Kidney (tissue), 14 donors: ENCODE results near the gene SAMD4A. TPM values are rescaled to one million over a fixed set of nuclear protein-coding genes. Genes with fewer than 3 reads are reported as not detected.

Experiments
- DNase-seq, 5 donors: peaks; one replicate each; pipeline ENCODE4 v3.0.0-alpha.2; 2013 to 2020
- FAIRE-seq: peaks from 2 replicates; lab custom pipeline; 2012; peaks lifted over from hg19 to GRCh38; lab: Jason Lieb, UNC
- H3K27ac ChIP-seq, 2 donors: one replicate each; pipeline ENCODE4 v1.7.0; 2013; ENCODE audit warnings: low read depth in 2 of 2, low read length in 2 of 2, inconsistent platforms in 1 of 2
- H3K27me3 ChIP-seq: one replicate; pipeline ENCODE4 v1.7.1; 2013; ENCODE audit warnings: low read length, inconsistent platforms; ENCODE audit not compliant: control insufficient read depth, insufficient read depth
- H3K36me3 ChIP-seq, 3 donors: one replicate each; pipeline versions ENCODE4 v1.7.0 to v1.7.1; 2013; ENCODE audit warnings: low read length in 3 of 3, control low read depth in 1 of 3, inconsistent platforms in 1 of 3; ENCODE audit not compliant: insufficient read depth in 3 of 3, control insufficient read depth in 2 of 3
- H3K4me1 ChIP-seq, 3 donors: one replicate each; pipeline versions ENCODE4 v1.7.0 to v1.7.1; 2013; ENCODE audit warnings: low read length in 3 of 3, inconsistent platforms in 1 of 3, low read depth in 1 of 3; ENCODE audit not compliant: control insufficient read depth in 2 of 3, insufficient read depth in 2 of 3
- H3K4me3 ChIP-seq, 3 donors: one replicate each; pipeline versions ENCODE4 v1.7.0 to v1.8.1; 2013; ENCODE audit warnings: low read length in 3 of 3, control low read depth in 1 of 3, inconsistent platforms in 1 of 3
- H3K9ac ChIP-seq, 3 donors: one replicate each; pipeline versions ENCODE4 v1.7.0 to v1.7.1; 2013; ENCODE audit warnings: low read length in 3 of 3, control low read depth in 1 of 3, inconsistent platforms in 1 of 3
- H3K9me3 ChIP-seq, 3 donors: one replicate each; pipeline versions ENCODE4 v1.7.0 to v1.7.1; 2013; ENCODE audit warnings: low read length in 3 of 3, control low read depth in 1 of 3, inconsistent platforms in 1 of 3; ENCODE audit not compliant: control insufficient read depth in 2 of 3, insufficient read depth in 1 of 3
- intact Hi-C: fragments of 100-400 bp; cut with DNase I; formaldehyde crosslinking; loops from one replicate; pipeline ENCODE4 v1.11.1; 2022
- polyA plus RNA-seq: library from polyadenylated mRNA; stranded (reverse); fragments of 350-450 nt; fragmentation: Illumina TruSeq; extraction: RNeasy Lipid Tissue Mini Kit (QIAGEN cat#74804); gene quantifications from one replicate; pipeline ENCODE4 v1.2.3, GENCODE V29; 2014; ENCODE audit warnings: low read depth, low replicate concordance; ENCODE audit not compliant: insufficient read depth
- total RNA-seq: library from RNA; stranded (reverse); fragmentation: NEBNext Ultra II Directional; extraction: Animal tissue kit (Norgen Biotek cat#: 25700); gene quantifications from one replicate; pipeline ENCODE4 v1.2.1, GENCODE V29; 2021
- TF ChIP-seq, protein P1 (sequence below): IDR thresholded peaks from 3 replicates; pipeline ENCODE4 v1.5.1; 2012; ENCODE audit warnings: mild to moderate bottlenecking, moderate library complexity, borderline replicate concordance; ENCODE audit not compliant: insufficient read depth; ENCODE audit errors: extremely low read depth
- donor health status: control.
- donor health status: control.
- donor health status: control.
- donor health status: control.
- donor health status: control.
- donor health status: DM: yes; HTN: yes; CAD: no.
- donor health status: Normal renal cell carcinoma (clear cell type).

SAMD4A gene
- total and polyA plus RNA-seq, 2 donors from 2014 or later: 7.4 to 46.5 TPM

DNA sequence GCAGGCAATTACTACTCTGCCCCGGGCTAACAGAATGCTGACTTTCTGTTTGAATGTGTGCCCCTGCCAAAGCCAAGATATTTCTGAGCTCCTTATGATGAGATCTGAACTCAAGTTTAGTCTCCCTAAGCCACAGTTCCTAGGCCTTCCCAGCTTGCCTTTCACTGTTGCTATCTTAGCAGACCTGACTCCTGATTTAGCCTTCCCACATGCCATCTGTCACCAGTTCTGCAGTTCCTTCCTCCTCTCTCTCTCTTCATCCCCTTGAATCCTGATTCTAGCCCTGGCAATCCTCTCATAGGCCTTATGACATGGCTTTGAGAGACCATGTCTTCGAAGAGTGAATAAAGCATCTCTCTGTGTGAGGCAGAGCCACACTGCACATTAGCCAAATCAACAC, 12.5 kb upstream of the SAMD4A start:
- no peaks in the 10 kb centered on the region for H3K9me3 ChIP-seq
- H3K4me1 ChIP-seq: no peaks in the 10 kb centered on the region
- no peaks in the 10 kb centered on the region for H3K27me3 ChIP-seq
- H3K36me3 ChIP-seq: no peaks in the 10 kb centered on the region
- intact Hi-C loops: no loop called here
- no peak for DNase-seq
- FAIRE-seq: no peak
- H3K9ac ChIP-seq: no peak overlapping the region
- no peak overlapping the region for H3K4me3 ChIP-seq
- no peak overlapping the region for H3K27ac ChIP-seq
- TF ChIP-seq, protein P1, sequence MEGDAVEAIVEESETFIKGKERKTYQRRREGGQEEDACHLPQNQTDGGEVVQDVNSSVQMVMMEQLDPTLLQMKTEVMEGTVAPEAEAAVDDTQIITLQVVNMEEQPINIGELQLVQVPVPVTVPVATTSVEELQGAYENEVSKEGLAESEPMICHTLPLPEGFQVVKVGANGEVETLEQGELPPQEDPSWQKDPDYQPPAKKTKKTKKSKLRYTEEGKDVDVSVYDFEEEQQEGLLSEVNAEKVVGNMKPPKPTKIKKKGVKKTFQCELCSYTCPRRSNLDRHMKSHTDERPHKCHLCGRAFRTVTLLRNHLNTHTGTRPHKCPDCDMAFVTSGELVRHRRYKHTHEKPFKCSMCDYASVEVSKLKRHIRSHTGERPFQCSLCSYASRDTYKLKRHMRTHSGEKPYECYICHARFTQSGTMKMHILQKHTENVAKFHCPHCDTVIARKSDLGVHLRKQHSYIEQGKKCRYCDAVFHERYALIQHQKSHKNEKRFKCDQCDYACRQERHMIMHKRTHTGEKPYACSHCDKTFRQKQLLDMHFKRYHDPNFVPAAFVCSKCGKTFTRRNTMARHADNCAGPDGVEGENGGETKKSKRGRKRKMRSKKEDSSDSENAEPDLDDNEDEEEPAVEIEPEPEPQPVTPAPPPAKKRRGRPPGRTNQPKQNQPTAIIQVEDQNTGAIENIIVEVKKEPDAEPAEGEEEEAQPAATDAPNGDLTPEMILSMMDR: no peak

- H3K4me3 ChIP-seq: no peak overlapping the region
- no peaks in the 10 kb centered on the region for H3K36me3 ChIP-seq
- TF ChIP-seq, protein P1: no peak
- FAIRE-seq (no peak), DNase-seq (no peak)
- no peaks in the 10 kb centered on the region for H3K27me3 ChIP-seq
- H3K4me1 ChIP-seq: no peaks in the 10 kb centered on the region
- H3K27ac ChIP-seq: no peak overlapping the region
- no peaks in the 10 kb centered on the region for H3K9me3 ChIP-seq
- intact Hi-C loops: no loop called here
- H3K9ac ChIP-seq: no peak overlapping the region
Measured at GRCh38 chr14:54555651-54556050, 11.3 kb upstream of the SAMD4A start.

GRCh38 chr14:54556535-54556934, 10.4 kb upstream of the SAMD4A start:
- Histone ChIP-seq H3K27ac (no peak overlapping the region), H3K9ac (no peak overlapping the region), H3K4me3 (no peak overlapping the region), H3K4me1 (no peaks in the 10 kb centered on the region), H3K27me3 (no peaks in the 10 kb centered on the region), H3K9me3 (no peaks in the 10 kb centered on the region), H3K36me3 (no peaks in the 10 kb centered on the region)
- FAIRE-seq (no peak), DNase-seq (no peak)
- TF ChIP-seq, protein P1: no peak
- intact Hi-C loops: no loop called here

- Histone ChIP-seq H3K9ac (no peak overlapping the region), H3K4me3 (no peak overlapping the region), H3K9me3 (no peaks in the 10 kb centered on the region), H3K27me3 (no peaks in the 10 kb centered on the region), H3K4me1 (peaks cover 0 to 6% (median 4%) of the 10 kb centered on the region in 3 donors), H3K36me3 (no peaks in the 10 kb centered on the region), H3K27ac (no peak overlapping the region)
- intact Hi-C loops: loop anchor here (10.0 kb wide), 1 partner anchor 132 kb away; no protein-coding TSS in a partner anchor
- DNase-seq (no peak), FAIRE-seq (no peak)
- TF ChIP-seq, protein P1: no peak
Measured at GRCh38 chr14:54562334-54562733, 4.6 kb upstream of the SAMD4A start.
